Measurements from ENCODE around the gene FOXP2.
"Not testable (repeated sequence)": the region's sequence is repeated elsewhere in the genome, so short reads cannot be mapped to it uniquely, and the experiment has no call there.

The FOXP2 gene

GRCh38 chr7:114414156-114415063 is at the start of gene FOXP2:
TSS of gene FOXP2 (plus strand) at chr7:114414815. CDS start at chr7:114426512, 11,697 bp downstream.
- no peak for DNase-seq (ENCODE audit: low read depth)

GRCh38 chr7:114365791-114366190 is 48.8 kb upstream of the FOXP2 start:
- no peak for DNase-seq (ENCODE audit: low read depth)

- no peak for DNase-seq (ENCODE audit: low read depth)
These were observed 46.1 kb upstream of the FOXP2 start for GRCh38 chr7:114368492-114368891.

- DNase-seq (ENCODE audit: low read depth), result no peak
These were observed 45.3 kb upstream of the FOXP2 start for GRCh38 chr7:114369294-114369693.

- no peak for DNase-seq (ENCODE audit: low read depth)
These were observed 42.0 kb upstream of the FOXP2 start for GRCh38 chr7:114372619-114373018.

- no peak for DNase-seq (ENCODE audit: low read depth)
These were observed 38.7 kb upstream of the FOXP2 start for GRCh38 chr7:114375907-114376306.

GRCh38 chr7:114383946-114384345 is 30.7 kb upstream of the FOXP2 start:
- not testable (repeated sequence) for DNase-seq (ENCODE audit: low read depth)

GRCh38 chr7:114384346-114384745 is 30.3 kb upstream of the FOXP2 start:
- not testable (repeated sequence) for DNase-seq (ENCODE audit: low read depth)

GRCh38 chr7:114388021-114388420 is 26.6 kb upstream of the FOXP2 start:
- no peak for DNase-seq (ENCODE audit: low read depth)

- DNase-seq (ENCODE audit: low read depth), result no peak
These were observed 21.9 kb upstream of the FOXP2 start for GRCh38 chr7:114392686-114393085.

GRCh38 chr7:114402876-114403635 is 11.6 kb upstream of the FOXP2 start:
- no peak for DNase-seq (ENCODE audit: low read depth)

- no peak for DNase-seq (ENCODE audit: low read depth)
These were observed 9.2 kb upstream of the FOXP2 start for GRCh38 chr7:114405427-114405826.

- no peak for DNase-seq (ENCODE audit: low read depth)
These were observed 4.9 kb upstream of the FOXP2 start for GRCh38 chr7:114409750-114410149.

GRCh38 chr7:114412548-114412947 is 2.1 kb upstream of the FOXP2 start:
- no peak for DNase-seq (ENCODE audit: low read depth)

GRCh38 chr7:114413761-114414155 is 857 bp upstream of the FOXP2 start:
- no peak for DNase-seq (ENCODE audit: low read depth)

- no peak for DNase-seq (ENCODE audit: low read depth)
These were observed 712 bp downstream of the FOXP2 start for GRCh38 chr7:114415064-114415989.

GRCh38 chr7:114416129-114416990 is 1.7 kb downstream of the FOXP2 start:
- no peak for DNase-seq (ENCODE audit: low read depth)

- DNase-seq (ENCODE audit: low read depth), result no peak
These were observed 2.7 kb downstream of the FOXP2 start for GRCh38 chr7:114417290-114417689.

GRCh38 chr7:114418117-114418516 is 3.5 kb downstream of the FOXP2 start:
- DNase-seq (ENCODE audit: low read depth), result no peak

GRCh38 chr7:114419441-114420272 is 5.0 kb downstream of the FOXP2 start:
- no peak for DNase-seq (ENCODE audit: low read depth)

Measured in fibroblast of the conjunctiva (primary cell).